Adipose tissue (tissue), 3 donors: ENCODE measurements around the gene ACSL5. TPM values are rescaled to one million over a fixed set of nuclear protein-coding genes. Genes with fewer than 3 reads are reported as not detected.

ENCODE experiments used
- H3K27ac ChIP-seq: one replicate; pipeline ENCODE4 v1.5.1; 2013; ENCODE audit warnings: low read depth, low read length
- WGBS, 3 donors: extraction: QIAGEN DNeasy Blood & Tissue Kit; methylation state at CpG; one replicate each; pipeline ENCODE4 v1.1.7; 2013; 5-methylcytosine and 5-hydroxymethylcytosine counted together
- polyA plus RNA-seq, 3 donors: library from polyadenylated mRNA; stranded (reverse); fragments of 200-250 nt; gene quantifications; one replicate each; pipeline ENCODE4 v1.2.3, GENCODE V29; 2013
- donor health status: healthy with polysubstance abuse.
- donor health status: Bipolar disorder and iron deficiency.
- donor health status: healthy.

ACSL5 gene
- polyA plus RNA-seq: 10 to 100 TPM in 2 of 3 donors, 1 to 10 TPM in 1; 9.2 to 36.5 (median 15.0) TPM

- no peak within 1 kb of the TSS for H3K27ac ChIP-seq
- whole genome bisulfite sequencing, 3 donors: 40 to 64% (median 52%) methylated on average over 4 of the region's 4 CpGs
Measured at GRCh38 chr10:112373912-112374338, at the start of gene ACSL5. ACSL5 (plus strand) TSS chr10:112374116; CDS start chr10:112394947, 20,831 bp downstream.

- 81 to 90% (median 86%) methylated on average over 3 of the region's 3 CpGs for WGBS, 3 donors
Measured at GRCh38 chr10:112327678-112328077, 46.2 kb upstream of the ACSL5 start.

DNA sequence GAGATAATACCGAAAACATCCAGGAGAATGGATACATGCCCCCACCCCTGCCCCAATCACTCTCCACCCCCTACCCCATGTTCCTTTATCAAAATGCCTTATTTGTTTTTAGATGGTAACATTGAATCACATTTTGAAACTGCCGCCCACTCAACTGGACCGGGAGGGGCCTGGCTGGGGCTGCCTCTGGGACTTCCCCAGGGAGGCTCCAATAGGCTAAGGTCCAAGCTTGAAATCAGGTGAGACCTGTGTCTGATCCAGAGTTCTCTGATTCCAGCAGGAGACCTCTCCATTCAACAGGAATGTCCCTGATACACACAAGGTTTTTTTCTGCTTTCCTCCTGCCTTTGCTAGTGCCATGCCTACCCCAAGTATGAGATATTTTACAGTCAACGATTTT, 43.8 kb upstream of the ACSL5 start:
- no peak overlapping the region for H3K27ac ChIP-seq
- 48 to 60% (median 57%) methylated on average over 4 of the region's 4 CpGs for WGBS, 3 donors

More at GRCh38 chr10:112327678-112328077, 46.2 kb upstream of the ACSL5 start:
- H3K27ac ChIP-seq: no peak overlapping the region

DNA sequence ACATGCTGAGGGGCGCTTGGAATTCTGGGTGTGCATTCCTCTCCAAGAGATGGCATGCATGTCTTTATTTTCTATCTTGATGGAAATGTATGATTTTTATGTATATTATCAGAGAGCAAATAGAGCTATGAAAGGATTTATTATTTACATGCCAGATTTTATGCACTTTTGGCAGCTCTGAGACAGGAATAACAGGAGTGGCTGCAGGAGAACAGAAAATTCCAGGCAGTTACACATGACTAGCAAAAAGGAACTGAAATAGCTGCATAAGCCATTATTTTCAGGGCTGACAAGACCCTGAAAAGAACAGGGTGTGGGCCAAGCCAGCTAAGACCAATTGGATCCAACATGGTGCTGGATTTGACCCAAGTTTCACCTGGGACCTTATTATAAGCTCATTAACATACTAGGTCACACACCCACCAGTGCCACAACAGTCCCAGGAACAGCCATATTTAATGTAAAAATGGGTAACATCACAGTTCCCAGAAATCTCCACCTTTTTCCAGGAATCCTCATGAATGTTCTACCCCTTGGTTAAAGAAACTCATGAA, 43.2 kb upstream of the ACSL5 start:
- H3K27ac ChIP-seq: no peak overlapping the region
- 42 to 86% (median 73%) methylated on average over 1 of the region's 1 CpG for WGBS, 3 donors

GRCh38 chr10:112332022-112332421, 41.9 kb upstream of the ACSL5 start:
- no peak overlapping the region for H3K27ac ChIP-seq
- WGBS, 3 donors: 65 to 92% (median 87%) methylated on average over 3 of the region's 3 CpGs

- 33 to 74% (median 52%) methylated on average over 5 of the region's 5 CpGs for WGBS, 3 donors
- no peak overlapping the region for H3K27ac ChIP-seq
Measured at GRCh38 chr10:112332509-112333228, 41.2 kb upstream of the ACSL5 start.

DNA sequence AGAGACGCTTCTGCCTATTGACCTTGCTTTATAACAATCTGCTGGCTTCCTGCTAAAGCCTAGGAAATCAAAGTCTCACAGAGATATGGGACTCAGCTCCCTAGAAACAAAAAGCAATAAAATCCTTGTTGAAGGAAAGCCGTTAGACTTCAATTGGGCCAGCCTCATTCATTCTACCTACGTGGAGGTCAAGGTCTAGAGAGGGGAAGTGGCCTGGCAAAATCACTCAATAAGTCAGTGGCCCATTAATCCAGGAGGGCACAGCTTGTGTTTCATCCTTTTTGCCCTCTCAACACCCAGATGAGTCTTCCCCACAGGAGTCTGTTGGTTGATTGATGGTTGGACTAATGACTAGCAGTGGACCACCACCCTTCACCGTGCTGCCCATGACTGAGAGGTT, 40.5 kb upstream of the ACSL5 start:
- H3K27ac ChIP-seq: no peak overlapping the region
- WGBS, 3 donors: 55 to 76% (median 72%) methylated on average over 4 of the region's 4 CpGs

DNA sequence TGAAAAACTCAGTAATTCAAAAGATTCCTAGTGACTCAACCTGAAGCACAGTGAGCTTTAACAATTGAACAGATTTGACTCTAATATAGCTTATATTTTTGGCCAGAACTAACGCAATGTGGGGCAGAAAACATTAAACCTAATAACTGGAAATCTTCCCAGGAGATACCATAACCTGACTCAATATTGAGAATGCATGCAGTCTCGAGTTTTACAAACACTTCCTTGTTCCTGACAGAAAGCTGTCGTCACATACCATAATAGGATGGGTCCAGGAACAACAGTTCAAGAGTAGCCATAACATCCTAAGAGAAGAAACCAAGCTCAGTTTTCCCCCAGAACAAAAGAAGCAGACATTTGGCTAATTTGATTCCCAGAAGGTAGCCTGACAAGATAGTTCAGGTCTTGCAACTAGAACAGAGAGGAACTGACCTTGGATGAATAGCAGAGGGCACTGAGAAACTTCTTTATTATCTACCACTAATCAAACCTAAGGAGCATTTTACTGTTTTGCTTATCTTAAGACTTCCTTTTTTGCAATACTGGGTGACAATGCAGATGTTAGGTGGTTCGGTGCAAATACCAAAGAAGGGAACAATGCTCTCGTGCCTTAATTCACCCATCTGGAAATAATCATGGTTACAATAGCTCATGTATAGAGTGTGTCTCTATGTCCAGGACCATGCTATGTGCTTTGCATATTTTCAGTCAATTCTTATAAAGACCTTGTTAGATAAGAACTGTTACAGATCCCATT, 38.6 kb upstream of the ACSL5 start:
- WGBS, 3 donors: 48% methylated on average over 5 of the region's 5 CpGs
- no peak overlapping the region for H3K27ac ChIP-seq

GRCh38 chr10:112335868-112336265, 38.0 kb upstream of the ACSL5 start:
- 17 to 60% (median 54%) methylated on average over 4 of the region's 4 CpGs for whole genome bisulfite sequencing, 3 donors

DNA sequence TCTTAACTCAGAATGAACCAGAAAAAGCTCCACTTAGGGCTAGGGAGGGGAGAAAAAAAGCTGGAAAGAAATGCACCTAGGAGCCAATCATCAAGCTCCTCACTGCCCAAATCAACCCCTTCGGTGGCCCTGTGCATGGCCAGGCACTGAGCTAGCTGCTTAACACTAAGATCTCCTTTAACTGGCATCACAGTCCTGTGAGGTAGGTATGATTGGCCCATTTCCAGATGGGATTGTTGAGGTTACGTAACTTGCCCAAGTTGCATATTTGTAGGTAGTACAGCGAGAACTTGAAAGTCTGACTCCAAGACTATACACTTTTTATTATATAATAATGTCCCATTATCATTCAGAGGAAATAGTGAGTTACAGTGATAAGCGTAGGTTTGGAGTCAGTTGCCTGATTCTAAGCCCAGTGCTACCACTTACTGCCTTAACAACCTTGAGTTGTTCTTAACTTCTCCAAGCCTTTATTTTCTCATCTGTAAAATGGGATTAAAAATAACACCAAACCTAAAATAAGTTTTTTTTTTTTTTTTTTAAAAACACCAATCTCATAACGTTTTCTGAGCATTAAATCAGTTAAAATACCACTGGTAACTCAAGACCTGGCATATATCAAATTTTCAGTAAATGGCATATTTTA, 37.2 kb upstream of the ACSL5 start:
- H3K27ac ChIP-seq: no peak overlapping the region
- 62 to 81% (median 78%) methylated on average over 5 of the region's 5 CpGs for WGBS, 3 donors

More at GRCh38 chr10:112335868-112336265, 38.0 kb upstream of the ACSL5 start:
- H3K27ac ChIP-seq: no peak overlapping the region

DNA sequence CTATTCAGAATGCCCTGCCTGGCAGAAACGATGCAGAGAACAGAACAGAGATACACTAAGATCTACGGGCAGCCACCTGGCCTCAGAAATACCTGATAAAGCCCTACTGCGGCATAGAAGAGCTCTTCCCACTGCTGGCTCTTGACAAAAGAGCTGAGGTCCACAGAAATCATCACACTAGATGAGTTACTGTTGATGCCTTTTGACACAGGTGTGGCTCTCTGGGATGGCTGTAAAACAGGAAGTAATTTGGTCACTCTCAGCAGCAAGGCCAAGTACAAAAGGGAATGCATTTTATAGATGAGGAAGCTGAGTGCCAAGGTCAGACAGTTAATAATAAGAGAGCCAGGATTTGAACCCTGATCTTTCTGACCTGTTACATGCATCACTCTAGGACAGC, 35.0 kb upstream of the ACSL5 start:
- no peak overlapping the region for H3K27ac ChIP-seq
- WGBS, 3 donors: 82 to 91% (median 85%) methylated on average over 3 of the region's 3 CpGs

- WGBS, 3 donors: 88 to 91% (median 90%) methylated on average over 2 of the region's 2 CpGs
Measured at GRCh38 chr10:112340601-112341000, 33.3 kb upstream of the ACSL5 start.

GRCh38 chr10:112343056-112343806, 30.7 kb upstream of the ACSL5 start:
- H3K27ac ChIP-seq: no peak overlapping the region
- 38 to 66% (median 47%) methylated on average over 5 of the region's 5 CpGs for WGBS, 3 donors

More at GRCh38 chr10:112340601-112341000, 33.3 kb upstream of the ACSL5 start:
- no peak overlapping the region for H3K27ac ChIP-seq

- H3K27ac ChIP-seq: no peak overlapping the region
- WGBS, 3 donors: 72 to 87% (median 83%) methylated on average over 6 of the region's 6 CpGs
Measured at GRCh38 chr10:112344261-112344660, 29.7 kb upstream of the ACSL5 start.

DNA sequence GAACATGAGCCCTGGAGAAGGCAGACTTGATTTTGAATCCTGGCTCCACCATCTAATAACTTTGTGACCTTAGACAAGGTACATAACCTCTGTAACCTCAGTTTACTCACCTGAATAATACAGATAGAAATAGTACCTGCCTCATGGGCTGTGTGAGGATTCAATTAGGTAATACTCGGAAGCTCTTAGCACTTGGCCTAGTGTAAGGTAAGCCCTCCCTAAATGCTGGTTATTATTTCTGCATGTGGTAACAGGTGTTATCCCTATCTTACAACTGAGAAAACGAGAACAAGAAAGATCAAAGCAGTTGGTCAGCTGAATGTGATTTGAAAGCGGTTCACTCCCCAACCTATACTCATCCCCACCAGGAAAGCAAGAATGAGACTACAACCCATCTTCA, 28.7 kb upstream of the ACSL5 start:
- 59 to 91% (median 70%) methylated on average over 3 of the region's 3 CpGs for WGBS, 3 donors

GRCh38 chr10:112345743-112346142, 28.2 kb upstream of the ACSL5 start:
- 93 to 95% (median 94%) methylated on average over 9 of the region's 9 CpGs for WGBS, 3 donors
- H3K27ac ChIP-seq: no peak overlapping the region

More for the DNA sequence above, 28.7 kb upstream of the ACSL5 start:
- H3K27ac ChIP-seq: no peak overlapping the region

- 63 to 88% (median 85%) methylated on average over 5 of the region's 5 CpGs for WGBS, 3 donors
- H3K27ac ChIP-seq: no peak overlapping the region
Measured at GRCh38 chr10:112346774-112347173, 27.1 kb upstream of the ACSL5 start.
